Mucosa of descending colon (tissue), 3 donors: ENCODE measurements around the gene MED15. TPM values are rescaled to one million over a fixed set of nuclear protein-coding genes. Genes with fewer than 3 reads are reported as not detected.

Experiments
- ATAC-seq: fragments of 200-7000 bp; cut with Tn5 transposase; one replicate; pipeline ENCODE4 v1.9.1; 2020; ENCODE audit warnings: mild to moderate bottlenecking, moderate library complexity
- DNase-seq, 3 donors: peaks; one replicate each; pipeline ENCODE4 v3.0.0-alpha.2; 2020
- H3K36me3 ChIP-seq: fragments of 200-600 bp; one replicate; pipeline ENCODE4 v1.8.0; 2021; ENCODE audit warnings: low read depth, mild to moderate bottlenecking
- H3K4me1 ChIP-seq: fragments of 200-600 bp; one replicate; pipeline ENCODE4 v1.8.0; 2021; ENCODE audit warnings: low read depth, mild to moderate bottlenecking
- H3K4me3 ChIP-seq: fragments of 200-600 bp; one replicate; pipeline ENCODE4 v1.8.0; 2021; ENCODE audit warnings: mild to moderate bottlenecking
- H3K9me3 ChIP-seq: fragments of 200-600 bp; one replicate; pipeline ENCODE4 v1.8.0; 2021; ENCODE audit warnings: mild to moderate bottlenecking
- CTCF ChIP-seq: fragments of 200-600 bp; IDR thresholded peaks from one replicate; pipeline ENCODE4 v1.8.0; 2022; ENCODE audit warnings: antibody characterized with exemption, mild to moderate bottlenecking
- intact Hi-C, 2 donors: fragments of 100-400 bp; cut with DNase I in 1 of 2; cut with micrococcal nuclease in 1 of 2; formaldehyde crosslinking; loops; one replicate each; pipeline versions ENCODE4 v1.11.0 to v1.11.1; 2022; cut with DNase I, micrococcal nuclease
- total RNA-seq, 3 donors: library from RNA; stranded (reverse); fragmentation: NEBNext Ultra II Directional in 2 of 3; extraction: Animal tissue kit (Norgen Biotek cat#: 25700) in 2 of 3; gene quantifications; one replicate each; pipeline versions ENCODE4 v1.2.1 to v1.2.4, GENCODE V29; 2021 to 2023
- donor health status: DM: no; HTN: no; CAD: no; lungs with moderate emphysema.
- donor health status: DM: no; HTN: no; CAD: no.
- donor health status: DM: no; HTN: yes; CAD: no.

The MED15 gene
- total RNA-seq, 3 donors from 2014 or later: 99.9 to 125 (median 114) TPM

GRCh38 chr22:20580611-20581502, 73.4 kb downstream of the MED15 start:
- intact Hi-C loops: no loop called here
- no peaks in the 10 kb centered on the region for H3K4me1 ChIP-seq
- H3K4me3 ChIP-seq: no peak overlapping the region
- no peaks in the 10 kb centered on the region for H3K9me3 ChIP-seq
- H3K36me3 ChIP-seq: peaks cover 15% of the 10 kb centered on the region
- TF ChIP-seq CTCF: no peak
- ATAC-seq (no peak), DNase-seq (no peak)

- TF ChIP-seq CTCF: no peak
- intact Hi-C loops: no loop called here
- H3K4me3 ChIP-seq: no peak overlapping the region
- DNase-seq (no peak), ATAC-seq (no peak)
- H3K36me3 ChIP-seq: peaks cover 15% of the 10 kb centered on the region
- H3K9me3 ChIP-seq: no peaks in the 10 kb centered on the region
- H3K4me1 ChIP-seq: no peaks in the 10 kb centered on the region
Observed at GRCh38 chr22:20581503-20582170, 74.2 kb downstream of the MED15 start.

GRCh38 chr22:20582171-20582511, 74.7 kb downstream of the MED15 start:
- no peaks in the 10 kb centered on the region for H3K4me1 ChIP-seq
- peaks cover 15% of the 10 kb centered on the region for H3K36me3 ChIP-seq
- DNase-seq: peak in 1 of 3 donors; percentile 40
- intact Hi-C loops: no loop called here
- no peak for ATAC-seq
- no peaks in the 10 kb centered on the region for H3K9me3 ChIP-seq
- no peak overlapping the region for H3K4me3 ChIP-seq
- TF ChIP-seq CTCF: no peak

- DNase-seq (peak in 1 of 3 donors; percentile 38), ATAC-seq (no peak)
- no peak for TF ChIP-seq CTCF
- Histone ChIP-seq H3K4me1 (no peaks in the 10 kb centered on the region), H3K36me3 (peaks cover 15% of the 10 kb centered on the region), H3K4me3 (no peak overlapping the region), H3K9me3 (no peaks in the 10 kb centered on the region)
- intact Hi-C loops: no loop called here
Observed at GRCh38 chr22:20582520-20583361, 75.3 kb downstream of the MED15 start.

- Histone ChIP-seq H3K9me3 (no peaks in the 10 kb centered on the region), H3K4me1 (no peaks in the 10 kb centered on the region), H3K4me3 (no peak overlapping the region), H3K36me3 (peaks cover 15% of the 10 kb centered on the region)
- intact Hi-C loops: no loop called here
- ATAC-seq (no peak), DNase-seq (no peak)
- no peak for TF ChIP-seq CTCF
Observed at GRCh38 chr22:20583471-20583922, 76.1 kb downstream of the MED15 start.
